Lower lobe of right lung (tissue), 2 donors: ENCODE measurements around the gene TRIM39. TPM values are rescaled to one million over a fixed set of nuclear protein-coding genes. Genes with fewer than 3 reads are reported as not detected.
"Not testable (repeated sequence)": the region's sequence is repeated elsewhere in the genome, so short reads cannot be mapped to it uniquely, and the experiment has no call there.

Experiments used
- ATAC-seq, 2 donors: fragments of 200-7000 bp; cut with Tn5 transposase; one replicate each; pipeline ENCODE4 v1.9.1; 2020 to 2022; ENCODE audit warnings: mild to moderate bottlenecking in 2 of 2, moderate library complexity in 2 of 2
- DNase-seq: peaks from one replicate; pipeline ENCODE4 v3.0.0-alpha.2; 2020
- H3K27ac ChIP-seq: fragments of 200-600 bp; one replicate; pipeline ENCODE4 v1.8.0; 2022
- H3K27me3 ChIP-seq: fragments of 200-600 bp; one replicate; pipeline ENCODE4 v1.8.0; 2022; ENCODE audit warnings: low read depth
- H3K36me3 ChIP-seq: fragments of 200-600 bp; one replicate; pipeline ENCODE4 v1.8.0; 2022; ENCODE audit warnings: mild to moderate bottlenecking
- H3K4me1 ChIP-seq: fragments of 200-600 bp; one replicate; pipeline ENCODE4 v1.8.0; 2022
- H3K4me3 ChIP-seq: fragments of 200-600 bp; one replicate; pipeline ENCODE4 v1.8.0; 2022; ENCODE audit warnings: mild to moderate bottlenecking
- H3K9me3 ChIP-seq: fragments of 200-600 bp; one replicate; pipeline ENCODE4 v1.8.0; 2022
- intact Hi-C: fragments of 100-400 bp; cut with DNase I; formaldehyde crosslinking; loops from one replicate; pipeline ENCODE4 v1.11.0; 2022
- total RNA-seq: library from RNA; stranded (reverse); fragmentation: NEBNext Ultra II Directional; extraction: Animal tissue kit (Norgen Biotek cat#: 25700); gene quantifications from one replicate; pipeline ENCODE4 v1.2.1, GENCODE V29; 2021
- TF ChIP-seq, protein P1 (sequence below): fragments of 200-600 bp; IDR thresholded peaks from one replicate; pipeline ENCODE4 v1.8.0; 2022; ENCODE audit warnings: antibody characterized with exemption, mild to moderate bottlenecking
- donor health status: DM: no; HTN: yes; CAD: no; lungs with severe emphysema.

Gene TRIM39
- total RNA-seq, 1 donor from 2014 or later: 13.3 TPM

DNA sequence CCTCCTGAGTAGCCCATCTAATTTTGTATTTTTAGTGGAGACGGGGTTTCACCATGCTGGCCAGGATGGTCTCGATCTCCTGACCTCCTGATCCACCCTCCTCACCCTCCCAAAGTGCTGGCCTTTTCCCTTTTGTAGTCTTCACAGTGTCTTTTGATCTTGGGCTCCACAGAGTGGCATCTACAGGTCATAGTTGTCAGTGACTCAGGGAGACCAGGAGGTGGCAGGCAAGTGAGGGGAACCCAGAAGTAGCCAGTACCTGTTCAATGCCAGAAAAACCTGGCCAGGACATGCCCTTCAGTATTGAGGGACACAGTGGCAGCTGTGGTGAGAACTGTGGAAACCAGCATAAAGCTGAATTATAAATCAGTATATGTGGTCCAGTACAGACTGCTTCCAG, 37.9 kb downstream of the TRIM39 start:
- Histone ChIP-seq H3K27ac (no peak overlapping the region), H3K27me3 (peaks cover 37% of the 10 kb centered on the region), H3K4me1 (no peaks in the 10 kb centered on the region), H3K9me3 (no peaks in the 10 kb centered on the region), H3K36me3 (no peaks in the 10 kb centered on the region), H3K4me3 (no peak overlapping the region)
- TF ChIP-seq, protein P1, sequence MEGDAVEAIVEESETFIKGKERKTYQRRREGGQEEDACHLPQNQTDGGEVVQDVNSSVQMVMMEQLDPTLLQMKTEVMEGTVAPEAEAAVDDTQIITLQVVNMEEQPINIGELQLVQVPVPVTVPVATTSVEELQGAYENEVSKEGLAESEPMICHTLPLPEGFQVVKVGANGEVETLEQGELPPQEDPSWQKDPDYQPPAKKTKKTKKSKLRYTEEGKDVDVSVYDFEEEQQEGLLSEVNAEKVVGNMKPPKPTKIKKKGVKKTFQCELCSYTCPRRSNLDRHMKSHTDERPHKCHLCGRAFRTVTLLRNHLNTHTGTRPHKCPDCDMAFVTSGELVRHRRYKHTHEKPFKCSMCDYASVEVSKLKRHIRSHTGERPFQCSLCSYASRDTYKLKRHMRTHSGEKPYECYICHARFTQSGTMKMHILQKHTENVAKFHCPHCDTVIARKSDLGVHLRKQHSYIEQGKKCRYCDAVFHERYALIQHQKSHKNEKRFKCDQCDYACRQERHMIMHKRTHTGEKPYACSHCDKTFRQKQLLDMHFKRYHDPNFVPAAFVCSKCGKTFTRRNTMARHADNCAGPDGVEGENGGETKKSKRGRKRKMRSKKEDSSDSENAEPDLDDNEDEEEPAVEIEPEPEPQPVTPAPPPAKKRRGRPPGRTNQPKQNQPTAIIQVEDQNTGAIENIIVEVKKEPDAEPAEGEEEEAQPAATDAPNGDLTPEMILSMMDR: no peak
- intact Hi-C loops: no loop called here
- DNase-seq (no peak), ATAC-seq (no peak)

DNA sequence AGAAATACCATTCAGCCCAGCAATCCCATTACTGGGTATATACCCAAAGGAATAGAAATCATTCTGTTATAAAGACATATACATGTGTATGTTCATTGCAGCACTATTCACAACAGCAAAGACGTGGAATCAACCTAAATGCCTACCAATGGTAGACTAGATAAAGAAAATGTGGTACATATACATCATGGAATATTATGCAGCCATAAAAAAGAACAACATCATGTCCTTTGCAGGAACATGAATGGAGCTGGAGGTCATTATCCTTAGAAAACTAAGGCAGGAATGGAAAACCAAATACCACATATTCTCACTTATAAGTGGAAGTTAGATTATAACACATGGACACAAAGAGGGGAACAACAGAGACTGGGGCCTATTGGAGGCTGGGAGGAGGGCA, 42.6 kb downstream of the TRIM39 start:
- peaks cover 15% of the 10 kb centered on the region for H3K27me3 ChIP-seq
- H3K36me3 ChIP-seq, H3K27ac ChIP-seq, H3K9me3 ChIP-seq, ATAC-seq, H3K4me3 ChIP-seq, intact Hi-C loops, DNase-seq, H3K4me1 ChIP-seq: not testable (repeated sequence)

DNA sequence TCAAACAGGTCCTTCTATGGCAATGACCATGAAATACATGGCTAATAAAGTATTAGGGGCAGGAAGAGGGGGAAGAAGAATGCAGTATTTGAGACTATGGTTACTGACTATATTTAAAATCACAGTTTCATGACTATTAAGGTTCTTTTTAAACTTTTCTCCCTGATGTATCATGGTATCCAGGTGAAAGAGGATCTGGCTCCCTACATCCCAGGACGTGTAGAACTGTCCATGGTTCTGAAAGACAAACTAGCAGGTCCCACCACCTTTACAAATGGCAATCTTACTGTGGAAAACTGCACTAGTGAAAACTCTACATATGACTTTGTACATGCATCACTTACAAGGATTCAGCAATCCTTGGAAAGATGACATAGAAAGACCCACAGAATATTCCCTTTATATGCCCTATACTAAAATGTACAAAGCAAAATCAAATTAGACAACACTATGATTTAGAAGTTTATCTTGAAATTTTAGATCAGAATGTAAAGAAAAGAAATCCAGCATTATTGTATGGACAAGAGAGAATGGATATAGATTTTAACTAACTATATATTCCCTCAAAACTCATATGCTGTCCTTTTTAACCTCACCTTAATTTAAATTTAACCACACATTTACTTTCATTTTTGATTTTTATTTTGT, 51.7 kb downstream of the TRIM39 start:
- no peak for DNase-seq

DNA sequence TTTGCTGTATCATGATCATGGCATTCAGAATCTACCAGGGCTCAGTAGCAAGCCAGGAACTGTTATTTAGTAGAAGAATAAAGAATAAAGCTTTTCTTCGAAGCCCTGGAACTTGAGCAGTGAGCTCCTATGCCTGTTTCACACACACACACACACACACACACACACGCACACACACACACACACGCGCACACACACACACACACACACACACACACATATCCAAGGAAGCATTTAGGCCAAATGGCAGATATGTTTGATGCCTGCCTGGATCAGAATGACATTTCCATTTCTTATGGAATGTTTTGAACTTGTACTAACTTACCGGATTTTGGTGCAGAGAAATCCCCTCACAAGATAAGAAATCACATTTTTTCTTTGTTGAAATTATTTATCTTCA, 53.7 kb downstream of the TRIM39 start:
- DNase-seq (no peak), ATAC-seq (no peak)
- Histone ChIP-seq H3K27ac (no peak overlapping the region), H3K4me1 (no peaks in the 10 kb centered on the region), H3K27me3 (peaks cover 42% of the 10 kb centered on the region), H3K4me3 (no peak overlapping the region), H3K36me3 (no peaks in the 10 kb centered on the region), H3K9me3 (no peaks in the 10 kb centered on the region)
- intact Hi-C loops: no loop called here
- TF ChIP-seq, protein P1: no peak

More for the DNA sequence above, 51.7 kb downstream of the TRIM39 start:
- Histone ChIP-seq H3K9me3 (no peaks in the 10 kb centered on the region), H3K36me3 (no peaks in the 10 kb centered on the region), H3K4me3 (no peak overlapping the region), H3K4me1 (no peaks in the 10 kb centered on the region), H3K27ac (no peak overlapping the region), H3K27me3 (peaks cover 26% of the 10 kb centered on the region)
- ATAC-seq: no peak
- intact Hi-C loops: no loop called here
- TF ChIP-seq, protein P1: no peak

DNA sequence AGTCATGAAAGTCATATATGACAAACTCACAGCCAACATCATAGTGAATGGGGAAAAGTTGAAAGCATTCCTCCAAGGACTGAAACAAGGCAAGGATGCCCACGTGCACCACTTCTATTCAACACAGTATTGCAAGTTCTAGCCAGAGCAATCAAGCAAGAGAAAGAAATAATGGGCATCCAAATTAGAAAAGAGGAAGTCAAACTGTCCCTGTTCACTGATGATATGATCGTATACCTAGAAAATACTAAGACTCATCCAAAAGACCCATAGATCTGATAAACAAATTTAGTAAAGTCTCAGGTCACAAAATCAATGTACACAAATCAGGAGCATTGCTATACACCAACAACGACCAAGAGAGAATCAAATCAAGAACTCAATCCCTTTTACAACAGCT, 59.4 kb downstream of the TRIM39 start:
- no peaks in the 10 kb centered on the region for H3K4me1 ChIP-seq
- intact Hi-C loops: no loop called here
- H3K27me3 ChIP-seq: peaks cover 32% of the 10 kb centered on the region
- no peaks in the 10 kb centered on the region for H3K36me3 ChIP-seq
- TF ChIP-seq, protein P1: no peak
- no peaks in the 10 kb centered on the region for H3K9me3 ChIP-seq
- no peak for DNase-seq
- ATAC-seq: no peak
- H3K4me3 ChIP-seq: no peak overlapping the region
- no peak overlapping the region for H3K27ac ChIP-seq

DNA sequence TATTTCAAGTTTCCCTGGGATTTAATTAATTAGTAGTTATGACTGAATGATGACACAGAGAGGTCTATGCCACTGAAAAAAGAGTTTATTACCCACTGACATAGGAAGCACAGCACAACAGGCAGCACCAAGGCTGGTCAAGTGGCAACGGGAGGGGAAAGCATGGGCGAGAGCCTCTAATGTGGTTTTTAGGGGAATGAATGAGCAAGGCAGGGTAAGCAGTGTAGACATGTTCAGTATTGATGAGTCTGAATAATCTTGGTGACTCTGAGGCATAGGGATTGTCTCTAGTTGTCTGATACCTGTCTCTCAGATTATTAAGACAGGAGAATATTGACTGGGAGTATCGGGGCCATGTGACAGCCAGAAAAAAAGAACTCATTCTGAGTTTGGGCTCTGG, 64.5 kb downstream of the TRIM39 start:
- Histone ChIP-seq H3K4me1 (no peaks in the 10 kb centered on the region), H3K4me3 (no peak overlapping the region), H3K27me3 (peaks cover 21% of the 10 kb centered on the region), H3K27ac (no peak overlapping the region), H3K36me3 (no peaks in the 10 kb centered on the region), H3K9me3 (no peaks in the 10 kb centered on the region)
- no peak for DNase-seq
- ATAC-seq: no peak
- intact Hi-C loops: no loop called here
- TF ChIP-seq, protein P1: no peak

Other genes starting within 250 kb of the TRIM39 start
- 0.62 TPM for gene TRIM31, start 213.8 kb upstream of the TRIM39 start, total RNA-seq
- not detected for gene TRIM40, start 190.8 kb upstream of the TRIM39 start, total RNA-seq
- gene TRIM10, start 165.7 kb upstream of the TRIM39 start, total RNA-seq: not detected
- not detected for gene TRIM15, start 163.4 kb upstream of the TRIM39 start, total RNA-seq
- 46.0 TPM for gene TRIM26, start 113.5 kb upstream of the TRIM39 start, total RNA-seq
- gene RPP21, start 18.2 kb downstream of the TRIM39 start, total RNA-seq: 30.6 TPM
- 1,079 TPM for gene HLA-E, start 162.6 kb downstream of the TRIM39 start, total RNA-seq
- gene GNL1, start 229.6 kb downstream of the TRIM39 start, total RNA-seq: 54.9 TPM
- gene PRR3, start 230.4 kb downstream of the TRIM39 start, total RNA-seq: 7.5 TPM
- gene ABCF1, start 244.5 kb downstream of the TRIM39 start, total RNA-seq: 40.0 TPM